AG09309 (cell line): Measurements from ENCODE around the gene UTY.

Experiments used
- DNase-seq: peaks from one replicate; pipeline ENCODE4 v3.0.0-alpha.2; 2010; ENCODE audit warnings: low read depth
- H3K4me3 ChIP-seq: 2 replicates; pipeline ENCODE4 v1.5.1; 2011; ENCODE audit warnings: mild to moderate bottlenecking, low read depth, low read length, moderate library complexity; ENCODE audit not compliant: control insufficient read depth
- TF ChIP-seq, protein P1 (sequence below): IDR thresholded peaks from 2 replicates; pipeline ENCODE4 v1.5.1; 2011; ENCODE audit warnings: mild to moderate bottlenecking, low read depth, low read length, inconsistent platforms; ENCODE audit not compliant: insufficient read depth, control insufficient read depth; ENCODE audit errors: missing control alignments

UTY gene

DNA sequence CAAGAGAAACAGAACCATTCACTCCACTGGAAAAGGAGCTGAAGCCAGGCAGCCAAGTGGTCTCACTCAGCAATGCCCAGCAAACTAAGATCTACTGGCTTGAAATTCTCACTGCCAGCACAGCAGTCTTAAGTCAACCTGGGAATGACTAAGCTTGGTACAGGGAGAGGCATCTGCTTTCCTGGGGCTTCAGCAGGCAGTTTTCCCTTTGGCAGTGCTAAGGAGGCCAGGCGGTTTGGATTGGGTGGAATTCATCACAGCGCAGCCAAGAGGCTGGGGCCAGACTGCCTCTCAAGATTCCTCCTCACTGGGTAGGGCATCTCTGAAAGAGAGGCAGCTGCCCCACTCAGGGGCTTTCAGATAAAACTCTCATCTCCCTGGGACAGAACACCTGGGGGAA is 149.2 kb downstream of the UTY start:
- TF ChIP-seq, protein P1, sequence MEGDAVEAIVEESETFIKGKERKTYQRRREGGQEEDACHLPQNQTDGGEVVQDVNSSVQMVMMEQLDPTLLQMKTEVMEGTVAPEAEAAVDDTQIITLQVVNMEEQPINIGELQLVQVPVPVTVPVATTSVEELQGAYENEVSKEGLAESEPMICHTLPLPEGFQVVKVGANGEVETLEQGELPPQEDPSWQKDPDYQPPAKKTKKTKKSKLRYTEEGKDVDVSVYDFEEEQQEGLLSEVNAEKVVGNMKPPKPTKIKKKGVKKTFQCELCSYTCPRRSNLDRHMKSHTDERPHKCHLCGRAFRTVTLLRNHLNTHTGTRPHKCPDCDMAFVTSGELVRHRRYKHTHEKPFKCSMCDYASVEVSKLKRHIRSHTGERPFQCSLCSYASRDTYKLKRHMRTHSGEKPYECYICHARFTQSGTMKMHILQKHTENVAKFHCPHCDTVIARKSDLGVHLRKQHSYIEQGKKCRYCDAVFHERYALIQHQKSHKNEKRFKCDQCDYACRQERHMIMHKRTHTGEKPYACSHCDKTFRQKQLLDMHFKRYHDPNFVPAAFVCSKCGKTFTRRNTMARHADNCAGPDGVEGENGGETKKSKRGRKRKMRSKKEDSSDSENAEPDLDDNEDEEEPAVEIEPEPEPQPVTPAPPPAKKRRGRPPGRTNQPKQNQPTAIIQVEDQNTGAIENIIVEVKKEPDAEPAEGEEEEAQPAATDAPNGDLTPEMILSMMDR = no peak
- DNase-seq = no peak

GRCh38 chrY:13312966-13313365 is 166.9 kb downstream of the UTY start:
- DNase-seq = no peak
- H3K4me3 ChIP-seq = no peak overlapping the region
- TF ChIP-seq, protein P1 = no peak

More for the DNA sequence above, 149.2 kb downstream of the UTY start:
- H3K4me3 ChIP-seq = no peak overlapping the region

DNA sequence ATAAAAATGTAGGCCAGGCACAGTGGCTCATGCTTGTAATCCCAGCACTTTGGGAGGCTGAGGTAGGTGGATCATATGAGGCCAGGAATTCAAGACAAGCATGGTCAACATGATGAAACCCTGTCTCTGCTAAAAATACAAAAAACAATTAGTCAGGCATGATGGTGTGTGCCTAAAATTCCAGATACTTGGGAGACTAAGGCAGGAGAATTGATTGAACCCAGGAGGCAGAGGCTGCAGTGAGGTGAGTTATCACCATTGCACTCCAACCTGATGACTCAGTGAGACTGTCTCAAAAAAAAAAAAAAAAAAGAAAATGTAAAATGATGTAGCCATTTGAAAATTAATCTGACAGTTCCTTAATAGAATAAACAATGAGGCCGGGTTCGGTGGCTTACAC is 171.9 kb downstream of the UTY start:
- DNase-seq = no peak
- no peak overlapping the region for H3K4me3 ChIP-seq
- TF ChIP-seq, protein P1 = no peak

GRCh38 chrY:13300795-13301194 is 179.0 kb downstream of the UTY start:
- TF ChIP-seq, protein P1 = no peak
- DNase-seq = no peak

GRCh38 chrY:13299411-13299810 is 180.4 kb downstream of the UTY start:
- DNase-seq = no peak
- no peak overlapping the region for H3K4me3 ChIP-seq
- TF ChIP-seq, protein P1 = no peak

More at GRCh38 chrY:13300795-13301194, 179.0 kb downstream of the UTY start:
- H3K4me3 ChIP-seq = no peak overlapping the region

DNA sequence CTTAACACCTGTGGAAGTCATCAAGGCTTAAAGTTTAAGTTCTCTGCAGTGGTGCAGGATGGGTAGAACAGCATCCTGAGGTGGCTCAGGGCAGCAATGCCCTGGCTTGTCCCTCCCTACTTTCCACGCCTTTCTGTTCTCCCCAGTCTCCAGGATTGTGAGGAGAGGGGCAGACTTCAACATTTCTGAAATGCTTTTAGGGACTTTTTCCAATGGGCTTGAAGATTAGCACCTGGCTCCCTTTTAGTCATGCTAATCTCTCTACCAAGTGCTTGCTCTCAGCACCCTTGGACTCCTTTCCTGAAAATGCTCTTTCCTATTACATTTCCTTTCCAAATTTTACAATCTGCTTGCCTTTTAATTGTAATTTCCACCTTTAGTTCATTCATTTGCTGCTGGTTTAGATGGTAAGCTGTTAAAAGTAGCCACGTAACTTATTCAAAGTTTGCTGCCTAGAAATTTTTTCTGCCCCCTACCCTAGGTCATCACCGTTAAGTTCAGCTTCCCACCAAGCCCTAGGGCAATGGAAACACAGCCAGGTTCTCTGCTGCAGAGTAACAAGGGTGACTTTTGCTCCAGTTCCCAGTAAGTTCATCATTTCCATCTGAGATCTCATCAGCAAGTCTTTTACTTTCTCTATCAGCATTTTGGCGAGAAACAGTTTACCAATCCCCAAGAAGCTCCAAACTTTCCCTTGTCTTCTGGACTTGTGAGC is 183.5 kb downstream of the UTY start:
- H3K4me3 ChIP-seq = no peak overlapping the region
- TF ChIP-seq, protein P1 = no peak
- no peak for DNase-seq
